ENCODE measurements around the gene KRTAP5-2. TPM values are rescaled to one million over a fixed set of nuclear protein-coding genes. Genes with fewer than 3 reads are reported as not detected.

Gene KRTAP5-2
- total RNA-seq, 1 donor, result not detected

GRCh38 chr11:1561955-1562354, 36.1 kb downstream of the KRTAP5-2 start:
- no peak for DNase-seq (ENCODE audit: low read depth)
- H3K4me3 ChIP-seq (ENCODE audit: low read depth, low read length), result no peak overlapping the region
- TF ChIP-seq, protein P1, sequence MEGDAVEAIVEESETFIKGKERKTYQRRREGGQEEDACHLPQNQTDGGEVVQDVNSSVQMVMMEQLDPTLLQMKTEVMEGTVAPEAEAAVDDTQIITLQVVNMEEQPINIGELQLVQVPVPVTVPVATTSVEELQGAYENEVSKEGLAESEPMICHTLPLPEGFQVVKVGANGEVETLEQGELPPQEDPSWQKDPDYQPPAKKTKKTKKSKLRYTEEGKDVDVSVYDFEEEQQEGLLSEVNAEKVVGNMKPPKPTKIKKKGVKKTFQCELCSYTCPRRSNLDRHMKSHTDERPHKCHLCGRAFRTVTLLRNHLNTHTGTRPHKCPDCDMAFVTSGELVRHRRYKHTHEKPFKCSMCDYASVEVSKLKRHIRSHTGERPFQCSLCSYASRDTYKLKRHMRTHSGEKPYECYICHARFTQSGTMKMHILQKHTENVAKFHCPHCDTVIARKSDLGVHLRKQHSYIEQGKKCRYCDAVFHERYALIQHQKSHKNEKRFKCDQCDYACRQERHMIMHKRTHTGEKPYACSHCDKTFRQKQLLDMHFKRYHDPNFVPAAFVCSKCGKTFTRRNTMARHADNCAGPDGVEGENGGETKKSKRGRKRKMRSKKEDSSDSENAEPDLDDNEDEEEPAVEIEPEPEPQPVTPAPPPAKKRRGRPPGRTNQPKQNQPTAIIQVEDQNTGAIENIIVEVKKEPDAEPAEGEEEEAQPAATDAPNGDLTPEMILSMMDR (IDR thresholded peaks at IDR 0.05; ENCODE audit: insufficient read depth, low read length), result no peak

DNA sequence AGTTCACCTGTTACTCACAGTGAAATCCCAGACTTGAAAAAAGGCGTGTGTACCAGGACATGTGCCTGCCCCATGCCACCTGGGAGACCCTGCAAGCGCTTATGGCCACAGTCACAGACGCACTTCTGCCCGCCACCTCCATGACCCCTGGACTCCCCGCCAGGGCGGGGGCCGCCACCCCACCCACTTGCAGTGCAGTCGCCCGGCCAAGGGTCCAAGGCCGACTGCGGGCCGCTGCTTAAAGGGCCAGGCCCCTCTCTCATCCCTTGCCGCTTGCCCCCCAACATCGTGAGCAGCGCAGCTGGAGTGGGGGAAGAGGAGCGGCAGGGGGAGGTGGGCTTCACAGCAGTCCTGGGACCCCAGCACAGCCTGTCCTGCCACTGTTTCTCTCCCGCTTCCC, 36.8 kb downstream of the KRTAP5-2 start:
- no peak for DNase-seq (ENCODE audit: low read depth)
- H3K4me3 ChIP-seq (ENCODE audit: low read depth, low read length), result no peak overlapping the region
- TF ChIP-seq, protein P1 (IDR thresholded peaks at IDR 0.05; ENCODE audit: insufficient read depth, low read length), result no peak

GRCh38 chr11:1560649-1561251, 37.3 kb downstream of the KRTAP5-2 start:
- TF ChIP-seq, protein P1 (IDR thresholded peaks at IDR 0.05; ENCODE audit: insufficient read depth, low read length), result no peak
- DNase-seq (ENCODE audit: low read depth), result no peak

GRCh38 chr11:1560002-1560648, 38.0 kb downstream of the KRTAP5-2 start:
- TF ChIP-seq, protein P1 (IDR thresholded peaks at IDR 0.05; ENCODE audit: insufficient read depth, low read length), result no peak
- no peak for DNase-seq (ENCODE audit: low read depth)
- no peak overlapping the region for H3K4me3 ChIP-seq (ENCODE audit: low read depth, low read length)

More at GRCh38 chr11:1560649-1561251, 37.3 kb downstream of the KRTAP5-2 start:
- H3K4me3 ChIP-seq (ENCODE audit: low read depth, low read length), result no peak overlapping the region

GRCh38 chr11:1559111-1559951, 38.8 kb downstream of the KRTAP5-2 start:
- peak; percentile 86 for DNase-seq (ENCODE audit: low read depth)
- TF ChIP-seq, protein P1 (IDR thresholded peaks at IDR 0.05; ENCODE audit: insufficient read depth, low read length), result no peak
- H3K4me3 ChIP-seq (ENCODE audit: low read depth, low read length), result no peak overlapping the region

- no peak overlapping the region for H3K4me3 ChIP-seq (ENCODE audit: low read depth, low read length)
- no peak for DNase-seq (ENCODE audit: low read depth)
- TF ChIP-seq, protein P1 (IDR thresholded peaks at IDR 0.05; ENCODE audit: insufficient read depth, low read length), result no peak
Measured at GRCh38 chr11:1558775-1559110, 39.4 kb downstream of the KRTAP5-2 start.

Measured in fibroblast of the aortic adventitia (primary cell).